HS-5 (cell line): ENCODE results near the gene VPS35L.
"Not testable (repeated sequence)": the region's sequence is repeated elsewhere in the genome, so short reads cannot be mapped to it uniquely, and the experiment has no call there.

Experiments used
- DNase-seq: peaks from one replicate; pipeline ENCODE4 v3.0.0-alpha.2; 2012; ENCODE audit warnings: low read depth

Gene VPS35L

DNA sequence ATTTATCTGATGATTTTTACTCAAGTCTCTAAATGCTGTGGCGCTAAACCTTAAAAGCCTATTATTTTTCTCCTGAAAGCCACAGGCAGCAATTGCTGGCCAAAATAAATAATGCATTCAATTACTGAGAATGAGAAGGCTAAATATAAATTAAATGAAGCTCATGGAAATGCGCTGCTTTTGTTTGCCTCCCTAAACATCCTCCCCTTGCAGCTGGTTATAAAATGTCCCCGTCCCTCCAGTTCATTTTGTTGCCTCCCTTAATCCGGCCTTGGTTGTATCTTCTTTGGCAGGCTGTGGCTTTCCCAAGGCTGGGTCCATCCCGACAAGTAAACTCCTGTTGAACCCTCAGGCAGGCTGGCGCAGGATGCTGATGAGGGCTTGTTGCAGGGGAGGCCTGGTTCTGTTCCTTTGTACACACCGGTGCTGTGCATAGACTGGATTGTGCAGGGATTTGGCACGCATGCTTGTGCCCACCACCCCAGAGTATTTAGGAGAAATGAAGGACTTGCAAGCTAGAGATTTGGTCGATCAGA is 99.8 kb downstream of the VPS35L start:
- DNase-seq, result no peak

DNA sequence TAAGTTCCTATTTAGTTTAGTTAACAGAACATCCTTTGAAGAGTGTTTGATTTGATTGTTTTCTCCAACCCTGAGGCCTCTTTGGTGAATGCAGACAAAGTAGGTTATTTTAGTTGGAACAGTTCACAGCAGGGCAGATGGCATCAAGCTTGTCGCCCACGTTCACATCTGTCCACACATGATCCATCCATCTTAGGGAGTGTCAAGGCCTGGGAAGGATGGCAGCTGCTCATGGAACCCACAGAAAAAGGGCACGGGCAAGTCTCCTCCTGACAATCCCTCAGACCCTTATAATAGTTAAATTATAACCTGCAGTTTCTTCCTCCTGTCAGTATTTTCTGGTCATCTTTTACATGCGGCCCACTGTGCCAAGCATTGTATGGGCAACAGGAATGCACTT is 102.3 kb downstream of the VPS35L start:
- no peak for DNase-seq

DNA sequence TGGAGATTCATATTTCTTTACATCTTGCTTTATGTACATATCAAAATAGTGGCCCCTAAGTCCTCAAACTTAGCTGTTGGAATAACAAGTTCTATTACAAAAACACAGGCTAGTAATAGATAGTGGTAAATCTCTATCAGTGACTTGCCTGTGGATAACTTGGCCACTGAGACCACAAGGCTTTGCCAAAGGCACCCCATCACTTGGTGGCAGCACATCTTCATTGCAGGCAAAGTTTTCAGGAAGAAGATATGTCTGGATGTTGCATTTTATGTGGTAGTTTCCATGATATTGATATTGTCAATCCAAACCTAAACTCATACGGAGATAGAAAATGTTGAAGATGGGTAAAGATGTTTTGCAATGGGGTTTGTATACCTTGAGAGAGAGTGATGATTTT is 104.1 kb downstream of the VPS35L start:
- no peak for DNase-seq

DNA sequence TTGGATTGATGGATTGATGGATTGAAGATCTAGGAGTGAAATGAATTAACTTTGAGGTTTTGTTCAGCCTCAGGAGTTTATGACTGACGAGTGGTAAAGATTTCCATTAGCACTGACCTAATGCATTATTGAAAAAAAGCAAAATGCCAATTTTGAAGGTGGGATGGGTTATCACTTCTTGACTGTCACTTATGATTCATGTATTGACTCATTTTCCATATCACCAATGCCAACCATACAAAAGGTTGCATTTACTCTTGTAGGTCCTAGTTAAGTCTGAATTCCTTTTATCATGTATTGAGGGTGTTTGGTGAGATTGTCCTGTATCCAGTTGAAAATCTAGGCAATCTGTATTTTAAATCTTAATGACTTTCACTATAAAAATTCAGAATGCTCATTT is 104.9 kb downstream of the VPS35L start:
- DNase-seq, result no peak

DNA sequence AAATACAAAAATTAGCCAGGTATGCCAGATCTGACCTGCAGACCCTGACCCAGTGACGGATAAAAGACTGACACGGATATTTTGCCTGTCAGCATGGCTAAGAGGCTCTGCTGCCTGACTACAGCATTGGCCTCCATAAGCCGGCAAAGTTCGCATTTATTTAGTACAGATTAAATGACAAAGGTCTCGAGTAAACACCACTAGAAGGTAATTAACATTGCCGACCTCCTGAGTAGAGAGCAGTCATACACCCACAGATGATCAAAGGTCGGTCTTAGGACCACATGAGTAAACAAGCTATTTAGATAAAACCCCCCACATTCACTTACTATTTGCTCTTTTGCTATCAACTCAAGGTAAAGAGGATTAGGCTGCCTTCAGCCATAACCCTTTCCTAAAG is 106.8 kb downstream of the VPS35L start:
- DNase-seq, result no peak

DNA sequence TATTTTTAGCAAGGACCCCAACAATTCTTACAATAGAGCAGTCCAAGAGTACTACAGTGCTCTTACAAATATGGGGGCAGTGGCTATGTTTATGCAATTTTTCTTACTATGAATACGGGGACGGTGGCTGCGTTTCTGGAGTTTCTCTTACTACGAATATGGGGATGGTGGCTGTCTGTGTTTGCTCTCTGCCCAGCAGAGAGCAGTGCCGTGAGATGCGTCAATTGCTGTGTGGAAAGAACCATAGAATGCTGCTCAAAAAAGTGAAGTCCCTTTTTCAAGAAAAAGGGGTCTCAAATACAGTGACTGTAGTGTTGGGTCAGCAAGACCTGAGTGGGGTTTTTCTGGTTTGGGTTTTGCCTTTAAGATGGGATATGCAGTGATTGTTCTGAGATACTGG is 108.7 kb downstream of the VPS35L start:
- DNase-seq, result no peak

DNA sequence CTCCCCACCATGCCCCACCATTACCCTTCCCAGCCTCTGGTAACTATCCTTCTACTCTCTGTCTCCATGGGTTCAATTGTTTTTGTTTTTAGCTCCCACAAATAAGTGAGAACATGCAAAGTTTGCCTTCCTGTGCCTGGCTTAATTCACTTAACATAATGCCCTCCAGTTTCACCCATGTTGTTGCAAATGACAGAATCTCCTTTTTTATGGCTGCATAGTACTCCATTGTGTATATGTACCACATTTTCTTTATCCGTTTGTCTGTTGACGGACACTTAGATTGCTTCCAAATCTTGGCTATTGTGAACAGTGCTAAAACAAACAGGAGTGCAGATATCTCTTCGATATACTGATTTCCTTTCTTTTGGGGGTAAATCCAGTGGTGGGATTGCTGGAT is 109.8 kb downstream of the VPS35L start:
- not testable (repeated sequence) for DNase-seq

DNA sequence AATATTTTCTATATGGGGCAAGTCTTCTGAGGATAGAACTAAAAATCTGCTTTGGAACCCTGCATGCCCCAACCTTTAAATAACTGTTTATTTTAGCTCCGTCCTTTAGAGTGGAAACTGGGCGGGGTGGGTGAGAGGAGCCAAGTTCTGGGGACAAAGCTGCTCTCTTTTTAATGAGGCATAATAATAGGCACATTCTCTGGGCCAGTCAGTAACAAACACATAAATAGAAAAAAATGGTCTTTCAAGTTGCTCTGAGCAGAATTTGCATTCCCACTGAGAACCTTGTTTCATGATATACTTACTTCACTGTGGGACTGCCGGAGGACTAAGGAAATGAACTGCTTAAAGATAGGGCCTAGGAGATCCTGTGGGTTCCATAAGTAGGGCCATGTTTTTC is 111.0 kb downstream of the VPS35L start:
- DNase-seq, result no peak

DNA sequence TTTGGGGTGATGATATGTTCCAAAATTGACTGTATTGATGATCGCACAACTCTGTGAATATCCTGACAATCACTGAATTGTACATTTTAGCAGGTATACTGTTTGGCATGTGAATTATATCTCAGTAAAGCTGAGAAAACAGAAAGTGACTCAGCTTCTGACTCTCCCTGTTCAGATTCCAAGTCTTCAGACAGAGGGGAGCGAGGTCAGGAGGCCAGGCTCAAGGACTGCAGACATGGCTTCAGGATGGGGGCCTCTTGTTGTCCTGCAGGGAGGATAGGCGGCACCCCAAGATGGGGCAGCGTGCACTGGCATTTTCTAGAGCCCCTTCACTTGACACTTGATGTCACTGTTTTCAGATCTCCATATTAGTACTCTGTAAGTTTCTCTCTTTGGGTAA is 116.9 kb downstream of the VPS35L start:
- no peak for DNase-seq

DNA sequence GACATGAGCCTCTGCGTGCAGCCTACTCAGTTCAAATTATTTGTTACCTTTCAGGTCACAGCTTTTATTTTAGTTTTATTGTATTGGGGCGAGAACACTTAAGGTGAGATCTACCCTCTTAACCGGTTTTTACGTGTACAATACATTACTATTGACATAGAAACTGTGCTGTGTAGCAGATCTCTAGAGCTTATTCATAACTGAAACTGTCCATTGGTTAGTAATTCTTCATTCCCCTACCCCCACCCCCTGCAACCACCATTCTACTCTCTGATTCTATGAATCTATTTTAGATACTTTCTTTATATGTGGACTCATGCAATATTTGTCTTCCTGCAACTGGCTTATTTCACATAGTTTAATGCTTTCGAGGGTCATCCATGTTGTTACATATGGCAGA is 119.0 kb downstream of the VPS35L start:
- no peak for DNase-seq

DNA sequence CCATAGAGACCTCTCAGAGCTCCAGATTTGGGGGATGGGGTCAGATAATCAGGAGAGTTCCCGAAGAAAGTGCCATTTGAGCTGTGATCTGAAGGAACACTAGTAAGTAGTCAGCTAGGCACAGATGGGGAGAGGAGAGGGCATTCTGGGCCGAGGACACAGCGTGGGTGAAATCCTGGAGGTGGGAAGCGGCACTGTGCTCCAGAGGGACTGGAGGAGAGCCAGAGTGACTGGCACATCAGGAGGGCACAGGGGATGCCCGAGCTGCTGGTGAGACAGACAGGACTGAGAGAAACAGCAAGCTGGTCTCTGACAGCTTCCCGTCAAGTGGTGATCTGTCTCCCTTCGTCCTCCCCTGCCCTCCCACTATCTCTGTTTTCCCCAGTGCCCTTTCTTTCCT is 121.9 kb downstream of the VPS35L start:
- no peak for DNase-seq

DNA sequence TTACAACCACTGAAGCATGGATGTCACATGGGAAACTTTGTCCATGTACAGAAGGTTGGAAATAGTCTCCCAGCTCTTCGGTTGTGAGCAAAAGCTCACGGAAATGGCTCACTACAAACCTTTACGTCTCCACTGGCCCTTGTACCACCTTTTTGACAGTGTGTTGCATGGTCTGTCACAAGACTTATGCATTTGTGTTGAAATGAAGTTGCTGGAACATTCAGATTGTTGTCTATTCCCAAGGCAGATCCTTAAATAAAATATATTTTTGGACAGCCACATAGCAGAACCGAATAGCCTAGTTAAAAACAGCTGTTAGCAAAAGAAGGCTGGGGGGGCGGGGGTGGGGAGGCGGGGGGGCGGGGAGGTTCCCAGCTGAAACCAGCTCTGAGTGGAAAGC is 123.3 kb downstream of the VPS35L start:
- no peak for DNase-seq

DNA sequence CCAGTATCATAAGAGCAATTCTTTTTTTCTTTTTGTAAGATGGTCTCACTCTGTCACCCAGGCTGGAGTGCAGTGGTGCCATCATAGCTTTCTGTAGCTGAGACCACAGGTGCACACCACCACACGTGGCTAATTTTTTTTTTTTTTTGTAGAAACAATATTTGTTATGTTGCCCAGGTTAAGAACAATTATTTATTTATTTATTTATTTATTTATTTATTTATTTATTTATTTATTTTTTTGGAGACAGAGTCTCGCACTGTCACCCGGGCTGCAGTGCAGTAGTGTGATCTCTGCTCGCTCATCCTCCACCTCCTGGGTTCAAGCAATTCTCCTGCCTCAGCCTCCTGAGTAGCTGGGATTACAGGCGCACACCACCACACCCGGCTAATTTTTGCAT is 123.8 kb downstream of the VPS35L start:
- DNase-seq, result not testable (repeated sequence)

DNA sequence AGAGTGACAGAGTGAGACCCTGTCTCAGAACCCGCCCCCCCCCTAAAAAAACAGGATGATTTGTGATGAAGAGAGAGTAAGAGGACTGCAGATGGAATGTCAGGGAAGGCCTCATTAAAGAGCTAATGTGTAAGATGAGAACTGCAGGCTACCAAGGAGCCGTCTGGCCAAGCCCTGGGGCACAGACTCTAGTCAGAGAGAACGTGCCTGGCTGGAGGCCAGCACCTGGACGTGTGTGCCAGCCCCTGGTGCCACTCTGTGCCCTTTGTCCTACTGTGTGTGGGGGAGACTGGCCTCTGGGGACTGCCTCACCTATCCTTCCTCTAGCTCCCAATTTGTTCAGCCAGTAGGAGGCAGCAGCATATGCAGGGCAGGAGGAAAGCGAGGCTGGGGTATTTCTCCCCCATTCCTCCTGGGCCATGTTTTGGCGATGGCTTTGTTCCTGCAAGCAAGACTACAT is 125.4 kb downstream of the VPS35L start:
- DNase-seq, result no peak

DNA sequence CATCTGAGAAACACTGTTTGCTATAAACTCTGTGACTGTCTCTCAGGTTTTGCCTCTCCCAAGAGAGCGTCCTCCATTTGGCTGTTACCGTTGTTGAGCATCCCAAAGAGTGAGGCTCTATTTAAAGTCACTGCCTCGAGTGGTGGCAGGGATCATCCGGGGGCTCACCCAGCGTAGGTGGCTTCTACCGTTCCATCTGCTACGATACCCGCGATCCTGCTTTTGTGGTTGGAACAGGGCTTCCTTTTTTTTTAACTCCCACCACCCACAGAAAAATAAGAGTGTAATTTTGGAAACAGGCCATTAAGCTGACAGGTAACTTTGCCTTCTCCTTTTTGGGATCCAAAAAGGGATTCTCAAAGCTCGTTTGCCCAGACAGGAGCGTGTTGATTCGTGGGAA is 126.1 kb downstream of the VPS35L start:
- no peak for DNase-seq

DNA sequence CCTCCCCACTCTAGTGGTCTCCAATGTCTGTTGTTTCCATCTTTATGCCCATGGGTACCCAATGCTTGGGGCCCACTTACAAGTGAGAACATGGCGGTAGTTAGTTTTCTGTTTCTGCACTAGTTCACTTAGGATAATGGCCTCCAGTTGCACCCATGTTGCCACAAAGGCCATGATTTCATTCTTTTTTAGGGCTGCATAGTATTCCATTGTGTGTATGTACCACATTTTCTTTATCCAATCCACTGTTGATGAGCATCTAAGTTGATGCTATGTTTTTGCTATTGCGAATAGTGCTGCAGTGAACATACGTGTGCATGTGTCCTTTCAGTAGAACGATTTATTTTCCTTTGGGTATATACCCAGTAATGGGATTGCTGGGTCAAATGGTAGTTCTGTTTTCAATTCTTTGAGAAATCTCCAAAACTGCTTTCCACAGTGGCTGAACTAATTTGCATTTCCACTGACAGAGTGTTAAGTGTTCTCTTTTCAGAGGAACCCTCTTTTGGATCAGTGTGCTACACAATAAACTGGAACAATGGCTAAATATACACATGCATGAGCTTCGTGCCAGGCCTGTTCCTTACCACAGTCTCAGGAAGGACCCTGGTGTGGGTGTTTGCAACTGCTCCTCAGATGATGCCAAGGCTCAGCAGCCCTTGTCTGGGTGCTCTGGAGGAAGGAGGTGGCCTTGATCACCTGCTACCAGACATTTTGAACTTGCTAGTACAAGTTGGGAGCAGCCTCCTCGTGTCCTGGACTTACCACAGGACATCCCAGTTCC is 128.1 kb downstream of the VPS35L start:
- no peak for DNase-seq

DNA sequence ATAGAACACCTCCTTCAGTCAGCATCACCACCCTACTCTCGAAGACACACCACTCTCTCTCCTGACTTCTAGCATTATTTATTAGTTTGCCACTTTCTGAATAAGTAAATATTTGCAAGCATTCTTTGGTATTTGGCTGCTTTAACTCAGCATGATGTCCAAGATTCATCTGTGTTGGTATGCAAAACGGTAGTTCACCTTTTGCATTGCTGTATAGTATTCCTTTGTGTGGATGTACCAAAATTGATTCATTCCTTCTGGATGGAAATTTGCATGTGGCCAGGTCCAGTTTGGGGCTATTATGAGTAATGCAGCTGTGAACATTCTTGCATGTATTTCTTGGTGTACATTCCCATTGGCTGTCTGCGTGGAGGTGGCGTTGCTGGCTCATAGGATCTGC is 129.7 kb downstream of the VPS35L start:
- DNase-seq, result no peak

DNA sequence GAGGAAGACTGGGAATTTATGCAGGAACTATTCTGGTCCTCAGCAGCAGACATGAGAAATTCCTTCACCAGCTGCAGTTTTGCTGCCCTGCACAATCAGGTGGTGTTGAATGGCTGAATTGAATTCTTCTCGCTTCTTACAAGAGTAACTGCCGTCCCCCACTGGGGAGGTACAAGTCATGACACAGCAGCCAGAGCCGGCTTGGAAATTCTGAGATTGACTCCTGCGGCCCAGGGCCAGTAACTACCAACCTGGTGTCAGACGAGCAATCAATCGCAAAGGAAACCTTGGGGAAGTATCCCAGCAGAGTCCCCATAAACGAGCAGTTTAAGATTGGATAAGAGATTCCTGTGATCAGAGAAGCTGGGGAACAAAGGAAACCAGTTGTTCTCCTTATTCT is 131.8 kb downstream of the VPS35L start:
- DNase-seq, result no peak

DNA sequence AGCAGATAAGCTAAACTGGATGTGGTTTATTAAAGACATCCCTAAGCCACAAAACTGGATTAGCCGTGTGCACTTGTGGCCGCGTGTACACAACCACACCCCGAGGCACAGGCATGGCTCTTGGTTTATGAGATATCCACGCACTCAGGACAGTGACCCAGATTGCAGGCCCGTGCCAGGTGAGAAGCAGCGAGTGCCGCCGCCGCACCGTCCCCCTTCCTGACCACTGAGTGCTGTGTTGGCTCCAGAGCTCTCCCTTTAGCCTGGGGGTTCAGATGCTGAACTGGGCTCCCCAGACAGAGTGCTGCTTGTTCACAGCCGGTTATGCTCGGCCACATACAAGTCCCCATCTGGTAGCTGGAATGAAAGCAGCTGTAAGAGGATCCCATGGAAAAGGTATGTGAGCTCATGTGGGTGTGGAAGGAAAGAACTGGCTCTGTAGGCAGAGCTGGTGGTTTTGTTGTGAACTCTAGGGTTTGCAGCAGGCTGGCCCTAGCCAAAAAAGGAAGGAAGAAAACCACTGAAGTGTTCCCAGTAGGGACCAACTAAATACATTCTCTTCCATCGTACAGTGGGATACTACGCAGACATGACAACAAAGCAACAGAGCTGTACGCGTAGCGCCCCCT is 133.0 kb downstream of the VPS35L start:
- no peak for DNase-seq

DNA sequence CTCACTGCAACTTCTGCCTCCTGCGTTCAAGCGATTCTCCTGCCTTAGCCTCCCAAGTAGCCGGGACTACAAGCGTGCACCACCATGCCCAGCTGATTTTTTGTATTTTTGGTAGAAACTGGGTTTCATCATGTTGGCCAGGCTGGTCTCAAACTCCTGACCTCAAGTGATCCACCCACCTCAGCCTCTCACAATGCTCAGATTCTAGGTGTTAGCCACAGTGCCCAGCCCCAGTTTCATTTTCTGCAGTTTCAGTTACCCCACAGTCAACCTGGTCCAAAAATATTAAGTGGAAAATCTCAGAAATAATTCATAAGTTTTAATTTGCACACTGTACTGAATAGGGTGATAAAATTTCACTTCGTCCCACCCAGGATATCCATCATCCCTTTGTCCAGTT is 133.8 kb downstream of the VPS35L start:
- DNase-seq, result no peak

DNA sequence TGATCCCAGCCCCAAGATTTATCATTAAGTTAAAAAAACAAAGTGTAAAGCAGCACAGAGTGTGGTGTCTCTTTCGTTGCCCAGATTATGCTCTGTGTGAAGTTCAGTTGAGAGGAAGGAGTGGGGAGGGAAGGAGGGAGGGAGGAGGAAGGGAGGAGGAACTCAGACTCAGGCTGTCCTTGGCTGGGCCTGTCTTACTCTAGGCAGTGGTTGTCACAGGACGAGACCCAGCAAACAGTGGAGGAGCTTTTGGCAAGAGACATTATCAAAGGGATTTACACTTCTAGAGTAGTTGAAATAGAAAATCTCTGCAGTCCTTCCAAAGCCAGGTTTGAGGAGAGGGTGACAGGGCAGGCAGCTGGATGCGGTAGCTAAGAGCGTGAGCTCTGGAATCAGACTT is 134.7 kb downstream of the VPS35L start:
- no peak for DNase-seq

DNA sequence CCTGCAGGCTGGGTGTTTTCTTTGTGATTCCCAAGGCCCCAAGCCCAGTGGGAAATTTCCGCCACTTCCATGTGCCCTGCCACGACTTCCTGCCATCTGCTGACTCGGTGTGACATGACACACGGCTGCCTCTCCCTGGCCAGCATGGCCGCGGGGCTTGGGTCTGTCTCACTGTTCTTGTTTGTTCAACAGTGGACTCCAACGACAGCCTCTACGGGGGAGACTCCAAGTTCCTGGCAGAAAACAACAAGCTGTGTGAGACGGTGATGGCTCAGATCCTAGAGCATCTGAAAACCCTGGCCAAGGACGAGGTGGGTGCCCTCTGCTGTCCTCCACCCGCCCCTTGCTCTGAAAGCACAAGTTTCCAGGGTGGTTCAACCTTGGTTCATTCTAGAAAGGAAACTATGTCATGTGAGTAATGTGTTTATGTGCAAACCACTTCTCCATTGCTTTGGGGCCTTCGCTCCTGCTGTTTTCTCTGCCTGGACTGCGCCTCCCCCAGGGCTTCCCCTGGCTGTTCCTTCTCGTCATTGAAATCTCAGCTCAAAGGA is 135.7 kb downstream of the VPS35L start:
- no peak for DNase-seq

DNA sequence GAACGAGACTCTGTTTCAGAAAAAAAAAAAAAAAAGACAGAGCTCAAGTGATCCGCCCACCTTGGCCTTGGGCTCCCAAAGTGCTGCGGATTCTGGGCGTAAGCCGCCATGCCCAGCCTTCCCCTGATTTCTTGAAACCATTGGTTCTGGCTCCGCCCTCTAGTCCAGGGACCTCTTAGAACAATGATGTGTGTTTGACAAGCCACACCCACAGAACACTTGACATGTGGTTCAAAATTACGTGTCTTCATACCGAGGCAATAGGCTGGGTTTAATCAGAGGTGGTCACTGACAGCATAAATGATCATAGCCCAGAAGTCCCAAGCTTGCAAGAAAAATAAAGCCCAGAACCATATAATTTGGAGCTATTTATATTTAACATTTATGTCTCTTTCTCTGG is 139.5 kb downstream of the VPS35L start:
- DNase-seq, result no peak
